CD1c-positive myeloid dendritic cell (primary cell): ENCODE measurements around the gene PRR13.
"Not testable (repeated sequence)": the region's sequence is repeated elsewhere in the genome, so short reads cannot be mapped to it uniquely, and the experiment has no call there.

Experiments
- DNase-seq: peaks from one replicate; pipeline ENCODE4 v3.0.0-alpha.2; 2016; ENCODE audit errors: extremely low spot score

PRR13 gene

GRCh38 chr12:53472056-53472582, 30.6 kb downstream of the PRR13 start:
- DNase-seq, result no peak

GRCh38 chr12:53474077-53474476, 32.5 kb downstream of the PRR13 start:
- DNase-seq, result no peak

- DNase-seq, result peak; percentile 37
These were observed 33.3 kb downstream of the PRR13 start for GRCh38 chr12:53474819-53475218.

DNA sequence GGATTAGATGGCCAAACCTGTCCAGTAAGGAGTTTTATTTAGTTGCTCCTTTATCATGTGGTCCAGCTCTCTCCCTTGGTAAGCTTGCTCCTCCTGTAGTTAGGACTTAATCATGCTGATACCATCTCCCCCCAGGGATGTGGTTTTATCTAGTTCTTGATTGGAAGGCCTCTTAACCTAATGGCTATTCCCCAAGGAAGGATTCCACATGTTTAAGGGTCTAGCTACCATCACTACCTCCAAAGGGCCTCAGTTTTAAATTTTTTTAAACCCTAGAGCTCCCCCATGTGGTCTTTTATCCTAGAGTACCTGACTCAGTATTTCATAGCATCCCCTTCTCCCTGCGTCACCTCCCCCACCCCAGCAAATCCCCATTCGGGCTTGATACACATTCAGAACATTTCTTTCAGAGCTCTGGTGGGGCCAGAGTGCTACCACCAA, 35.3 kb downstream of the PRR13 start:
- no peak for DNase-seq

DNA sequence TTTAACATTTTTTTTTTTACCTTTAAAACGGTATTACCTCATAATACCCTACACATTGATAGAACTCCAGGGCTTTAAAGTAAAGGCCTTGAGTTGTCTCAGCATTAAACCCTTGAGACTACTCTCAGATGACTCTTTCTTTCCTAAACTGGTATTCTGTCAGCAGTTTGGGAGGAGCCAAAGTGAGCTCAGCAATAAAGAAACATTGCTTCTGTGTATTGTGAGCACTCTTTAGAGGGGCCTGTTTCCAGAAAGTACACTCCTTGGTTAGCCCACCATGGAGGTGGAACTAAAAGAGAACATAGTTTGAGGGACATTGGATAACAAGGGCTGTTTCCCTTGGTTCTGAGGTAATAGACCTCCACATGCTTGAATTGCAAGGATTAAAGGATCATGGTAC, 37.3 kb downstream of the PRR13 start:
- DNase-seq, result no peak

GRCh38 chr12:53479331-53479730, 37.8 kb downstream of the PRR13 start:
- DNase-seq, result no peak

- DNase-seq, result no peak
These were observed 39.2 kb downstream of the PRR13 start for GRCh38 chr12:53480491-53481442.

DNA sequence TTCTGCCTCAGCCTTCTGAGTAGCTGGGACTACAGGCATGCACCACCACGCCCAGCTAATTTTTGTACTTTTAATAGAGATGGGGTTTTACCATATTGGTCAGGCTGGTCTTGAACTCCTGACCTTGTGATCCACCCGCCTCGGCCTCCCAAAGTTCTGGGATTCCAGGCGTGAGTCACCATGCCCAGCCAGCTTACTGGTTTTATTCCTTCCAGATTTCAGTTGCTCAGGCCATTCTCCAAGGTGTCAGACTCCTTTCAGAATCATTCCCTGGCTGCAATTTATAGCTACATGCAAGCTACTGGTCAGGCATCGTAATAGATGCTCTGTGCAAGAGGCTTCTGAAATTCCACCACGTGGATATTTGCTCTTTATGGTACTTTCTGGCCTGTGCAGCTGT, 39.9 kb downstream of the PRR13 start:
- not testable (repeated sequence) for DNase-seq

- no peak for DNase-seq
These were observed 40.5 kb downstream of the PRR13 start for GRCh38 chr12:53481939-53482586.

- DNase-seq, result no peak
These were observed 41.2 kb downstream of the PRR13 start for GRCh38 chr12:53482626-53483168.

GRCh38 chr12:53483225-53483978, 41.9 kb downstream of the PRR13 start:
- DNase-seq, result no peak

- DNase-seq, result no peak
These were observed 42.4 kb downstream of the PRR13 start for GRCh38 chr12:53483979-53484377.

DNA sequence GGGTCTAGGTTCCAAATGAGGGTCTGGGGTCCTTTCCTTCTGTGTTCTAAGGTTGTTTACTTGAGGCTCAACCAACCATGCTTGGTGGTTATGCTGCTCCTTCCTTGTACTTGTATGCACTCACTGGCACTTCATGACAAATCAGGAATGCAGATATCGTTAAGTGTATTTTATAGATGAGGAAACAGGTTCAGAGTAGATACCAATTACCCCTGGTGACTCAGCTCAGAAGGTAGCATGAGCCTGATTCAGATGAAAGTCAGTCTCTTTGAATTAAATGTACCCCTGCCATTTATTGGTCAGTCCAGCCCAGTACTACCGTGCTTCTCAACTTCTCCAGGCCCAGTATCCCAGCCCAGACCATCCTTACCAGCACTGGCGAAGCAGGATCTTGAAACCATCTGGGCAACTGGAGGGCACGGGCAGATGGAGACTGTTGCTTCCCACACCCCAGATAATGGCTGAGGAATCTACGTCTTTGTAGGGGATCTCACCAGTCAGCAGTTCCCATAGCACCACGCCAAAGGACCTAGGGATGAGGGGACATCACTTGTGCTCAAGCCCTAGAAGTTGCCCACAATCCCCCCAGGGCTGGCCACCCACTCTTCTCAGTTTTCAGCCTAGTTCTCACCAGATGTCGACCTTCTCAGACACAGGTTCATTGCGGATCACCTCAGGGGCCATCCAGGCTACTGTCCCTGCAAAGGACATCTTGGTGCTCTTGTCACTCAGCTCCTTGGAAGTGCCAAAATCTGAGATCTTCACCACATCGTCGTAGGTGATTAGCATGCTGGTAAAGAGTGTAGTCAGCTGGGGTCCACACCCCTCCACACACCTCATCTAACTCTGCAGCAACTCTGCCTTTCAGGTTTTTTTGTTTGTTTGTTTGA, 43.4 kb downstream of the PRR13 start:
- DNase-seq, result no peak

GRCh38 chr12:53485955-53486735, 44.6 kb downstream of the PRR13 start:
- DNase-seq, result no peak

DNA sequence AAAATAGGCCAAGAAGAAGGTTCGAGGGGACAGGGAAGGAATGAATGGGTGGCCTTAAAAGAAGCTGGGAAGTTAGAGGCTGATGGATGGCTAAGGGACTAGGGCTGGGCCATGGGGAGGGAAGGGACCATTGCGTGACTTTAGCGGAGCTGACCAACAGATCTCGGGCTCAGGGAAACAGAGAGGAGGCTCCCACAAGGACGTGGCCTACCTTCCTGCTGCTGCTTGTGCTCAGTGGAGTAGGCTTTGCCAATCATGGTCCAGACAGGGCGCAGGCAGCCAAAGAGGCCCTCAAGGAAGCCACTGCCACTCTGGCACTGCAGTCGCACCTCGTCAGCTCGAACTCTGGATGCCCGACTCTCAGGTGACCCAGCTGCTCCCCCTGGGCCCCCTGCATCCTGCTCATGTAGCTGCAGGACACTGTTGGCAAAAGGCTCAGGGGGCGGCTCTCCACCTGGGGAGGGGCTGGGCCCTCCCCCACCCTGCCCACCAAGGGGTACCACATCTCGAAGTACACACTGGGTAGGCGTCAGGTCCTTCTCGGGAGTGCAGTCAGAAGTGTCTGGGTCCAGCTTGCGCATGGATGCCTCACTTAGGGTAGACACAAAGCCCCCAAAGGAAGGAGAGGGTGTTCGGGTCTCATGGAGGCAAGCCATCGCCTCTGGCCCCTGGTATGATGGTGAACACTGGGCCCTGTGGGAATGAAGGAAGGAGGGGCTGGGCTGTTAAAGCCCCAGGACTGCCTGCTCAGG, 45.4 kb downstream of the PRR13 start:
- DNase-seq, result no peak

- DNase-seq, result no peak
These were observed 47.8 kb downstream of the PRR13 start for GRCh38 chr12:53489242-53489864.

GRCh38 chr12:53492188-53492587, 50.7 kb downstream of the PRR13 start:
- DNase-seq, result no peak

DNA sequence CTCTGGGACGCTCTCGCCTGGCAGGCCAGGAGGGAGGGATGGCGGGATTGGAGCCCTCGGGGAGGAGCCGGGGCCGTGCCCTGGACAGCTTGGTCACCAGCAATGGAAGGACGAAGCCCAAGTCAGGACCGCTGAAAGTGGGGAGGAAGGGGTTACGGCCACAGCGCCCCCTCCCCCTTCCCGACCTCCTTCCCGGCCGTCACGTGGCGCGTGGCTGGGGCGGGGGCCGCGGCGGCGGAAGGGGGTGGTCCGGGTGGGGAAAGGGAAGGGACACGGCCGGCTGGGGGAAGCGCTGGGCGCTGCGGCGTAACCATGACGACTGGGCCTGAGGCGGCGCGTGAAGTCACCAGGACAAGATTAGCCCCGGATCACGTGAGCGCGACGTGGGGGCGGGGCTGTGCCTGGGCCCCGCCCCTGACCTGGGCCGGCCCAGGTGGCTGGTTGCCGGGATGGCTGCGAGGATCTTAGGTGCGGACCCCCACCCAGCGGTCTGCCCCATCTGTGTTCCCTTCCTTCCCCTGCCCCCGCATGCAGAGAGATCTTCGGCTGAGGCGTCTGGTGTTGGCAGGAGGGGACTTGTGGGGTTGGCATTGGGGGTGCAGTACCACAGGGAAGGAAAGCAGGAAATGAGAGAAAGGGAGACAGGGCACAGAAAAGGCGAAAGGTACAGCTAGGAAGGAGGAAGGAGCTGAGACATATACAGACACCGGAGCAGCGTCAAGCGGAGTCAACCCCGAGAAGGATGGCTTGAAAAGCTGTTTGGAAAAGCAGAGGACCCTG, 51.5 kb downstream of the PRR13 start:
- peak; percentile 89 for DNase-seq
